ENCODE measurements around the gene RAB3GAP2. TPM values are rescaled to one million over a fixed set of nuclear protein-coding genes. Genes with fewer than 3 reads are reported as not detected.
"Not testable (repeated sequence)": the region's sequence is repeated elsewhere in the genome, so short reads cannot be mapped to it uniquely, and the experiment has no call there.

RAB3GAP2 gene
- total RNA-seq, 3 donors from 2014 or later = 27.9 to 35.0 (median 31.1) TPM

DNA sequence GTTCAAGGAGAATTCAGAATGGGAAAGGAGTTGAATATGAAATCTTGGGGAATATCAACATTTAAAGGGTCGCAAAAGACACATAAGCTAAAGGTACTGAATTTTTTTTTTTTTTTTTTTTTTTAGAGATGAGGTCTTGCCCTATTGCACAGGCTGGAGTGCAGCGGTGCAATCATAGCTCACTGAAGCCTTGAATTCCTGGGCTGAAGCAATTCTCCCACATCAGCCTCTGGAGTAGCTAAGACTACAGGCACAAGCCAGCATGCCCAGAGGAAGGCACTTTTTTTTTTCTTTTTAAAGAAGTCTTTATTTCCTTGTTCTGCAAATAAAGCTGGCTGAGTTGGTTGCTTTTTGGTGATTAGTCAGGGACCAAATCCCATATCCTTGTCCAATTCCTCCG is 44.1 kb upstream of the RAB3GAP2 start:
- intact Hi-C loops (cut with DNase I, micrococcal nuclease) = no loop called here
- no peak for DNase-seq
- H3K4me3 ChIP-seq = no peak overlapping the region
- no peaks in the 10 kb centered on the region for H3K9me3 ChIP-seq
- no peaks in the 10 kb centered on the region for H3K36me3 ChIP-seq (ENCODE audit: low read depth)
- no peaks in the 10 kb centered on the region for H3K4me1 ChIP-seq (ENCODE audit: low read depth)
- ATAC-seq = no peak
- no peak for TF ChIP-seq CTCF (IDR thresholded peaks at IDR 0.05)

DNA sequence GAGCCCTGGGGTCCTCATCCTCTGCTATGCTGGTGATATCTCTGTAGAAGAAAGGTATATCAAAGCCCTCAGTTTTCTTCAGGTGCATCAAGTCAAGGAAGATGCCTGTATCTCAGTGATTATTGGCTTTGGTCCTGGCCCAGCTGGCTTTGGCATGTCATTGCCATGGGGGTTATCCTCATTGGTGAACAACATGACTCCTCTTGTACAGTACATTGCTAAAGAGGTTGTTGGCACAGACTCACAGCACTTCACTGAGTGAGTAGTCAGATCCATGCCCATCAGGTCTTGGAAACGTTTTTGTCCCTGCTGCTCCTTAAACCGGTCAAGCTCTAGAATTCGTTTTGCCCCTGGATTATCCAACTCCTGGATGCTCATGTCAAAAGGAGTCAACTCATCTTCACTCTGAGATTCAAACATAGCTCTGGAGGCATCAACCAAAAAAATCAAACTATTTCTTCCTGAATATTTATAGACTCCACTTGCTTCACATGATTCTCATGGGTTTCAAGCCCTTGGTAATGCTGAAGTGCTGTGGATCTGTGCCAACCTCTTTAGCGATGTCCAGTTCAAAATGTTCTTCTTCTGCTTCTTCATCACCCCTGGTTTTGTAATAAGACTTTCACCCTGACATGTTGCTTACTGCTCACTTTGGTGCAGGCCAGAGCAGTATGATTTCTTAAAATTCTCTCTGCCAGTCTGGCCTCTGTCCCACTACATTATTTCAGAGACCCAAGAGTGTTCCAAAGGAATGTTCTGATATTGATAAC is 43.0 kb upstream of the RAB3GAP2 start:
- ATAC-seq (no peak), DNase-seq (no peak)
- no peaks in the 10 kb centered on the region for H3K9me3 ChIP-seq
- H3K4me3 ChIP-seq = no peak overlapping the region
- TF ChIP-seq CTCF (IDR thresholded peaks at IDR 0.05) = no peak
- intact Hi-C loops (cut with DNase I, micrococcal nuclease) = no loop called here
- no peaks in the 10 kb centered on the region for H3K4me1 ChIP-seq (ENCODE audit: low read depth)
- no peaks in the 10 kb centered on the region for H3K36me3 ChIP-seq (ENCODE audit: low read depth)

GRCh38 chr1:220313576-220313975 is 41.3 kb upstream of the RAB3GAP2 start:
- Histone ChIP-seq H3K36me3 (ENCODE audit: low read depth) (no peaks in the 10 kb centered on the region), H3K4me1 (ENCODE audit: low read depth) (no peaks in the 10 kb centered on the region), H3K9me3 (no peaks in the 10 kb centered on the region), H3K4me3 (no peak overlapping the region)
- ATAC-seq = no peak
- intact Hi-C loops (cut with DNase I, micrococcal nuclease) = no loop called here
- no peak for DNase-seq
- no peak for TF ChIP-seq CTCF (IDR thresholded peaks at IDR 0.05)

DNA sequence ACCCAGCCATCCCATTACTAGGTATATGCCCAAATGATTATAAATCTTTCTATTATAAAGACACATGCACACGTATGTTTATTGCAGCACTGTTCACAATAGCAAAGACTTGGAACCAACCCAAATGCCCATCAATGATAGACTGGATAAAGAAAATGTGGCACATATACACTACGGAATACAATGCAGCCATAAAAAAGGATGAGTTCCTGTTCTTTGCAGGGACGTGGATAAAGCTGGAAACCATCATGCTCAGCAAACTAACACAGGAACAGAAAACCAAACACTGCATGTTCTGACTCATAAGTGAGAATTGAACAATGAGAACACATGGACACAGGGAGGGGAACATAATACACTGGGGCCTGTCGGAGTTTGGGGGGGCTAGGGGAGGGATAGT is 37.9 kb upstream of the RAB3GAP2 start:
- not testable (repeated sequence) for H3K9me3 ChIP-seq

GRCh38 chr1:220307607-220308006 is 35.4 kb upstream of the RAB3GAP2 start:
- H3K9me3 ChIP-seq = no peaks in the 10 kb centered on the region
- H3K36me3 ChIP-seq (ENCODE audit: low read depth) = no peaks in the 10 kb centered on the region
- H3K4me1 ChIP-seq (ENCODE audit: low read depth) = no peaks in the 10 kb centered on the region
- DNase-seq = no peak
- intact Hi-C loops (cut with DNase I, micrococcal nuclease) = no loop called here
- no peak overlapping the region for H3K4me3 ChIP-seq
- TF ChIP-seq CTCF (IDR thresholded peaks at IDR 0.05) = no peak
- no peak for ATAC-seq

More for the DNA sequence above, 37.9 kb upstream of the RAB3GAP2 start:
- H3K4me3 ChIP-seq; H3K4me1 ChIP-seq (ENCODE audit: low read depth); ATAC-seq; H3K36me3 ChIP-seq (ENCODE audit: low read depth); intact Hi-C loops (cut with DNase I, micrococcal nuclease); DNase-seq: not testable (repeated sequence)

GRCh38 chr1:220306339-220306738 is 34.1 kb upstream of the RAB3GAP2 start:
- Histone ChIP-seq H3K36me3 (ENCODE audit: low read depth) (no peaks in the 10 kb centered on the region), H3K4me3 (no peak overlapping the region), H3K4me1 (ENCODE audit: low read depth) (no peaks in the 10 kb centered on the region), H3K9me3 (no peaks in the 10 kb centered on the region)
- DNase-seq (no peak), ATAC-seq (no peak)
- TF ChIP-seq CTCF (IDR thresholded peaks at IDR 0.05) = no peak
- intact Hi-C loops (cut with DNase I, micrococcal nuclease) = no loop called here
